GM18870 (cell line): ENCODE measurements around the gene WDPCP.
"Not testable (repeated sequence)": the region's sequence is repeated elsewhere in the genome, so short reads cannot be mapped to it uniquely, and the experiment has no call there.

Experiments
- ATAC-seq: cut with Tn5 transposase; IDR thresholded peaks from one replicate; pipeline ENCODE4 v1.9.1; 2021; ENCODE audit warnings: moderate library complexity; ENCODE audit not compliant: unreplicated experiment

The WDPCP gene

GRCh38 chr2:63591566-63592175 is 3.4 kb upstream of the WDPCP start:
- no peak for ATAC-seq

GRCh38 chr2:63590626-63591408 is 2.5 kb upstream of the WDPCP start:
- ATAC-seq: no peak

GRCh38 chr2:63589148-63589958 is 1.1 kb upstream of the WDPCP start:
- ATAC-seq: no peak

GRCh38 chr2:63587814-63588384 is 378 bp downstream of the WDPCP start:
- ATAC-seq: no peak

- ATAC-seq: no peak
Observed at GRCh38 chr2:63582873-63583272, 5.4 kb downstream of the WDPCP start.

- no peak for ATAC-seq
Observed at GRCh38 chr2:63581298-63581961, 6.8 kb downstream of the WDPCP start.

GRCh38 chr2:63580651-63581297 is 7.5 kb downstream of the WDPCP start:
- ATAC-seq: no peak

- no peak for ATAC-seq
Observed at GRCh38 chr2:63578767-63579166, 9.5 kb downstream of the WDPCP start.

GRCh38 chr2:63576546-63576945 is 11.7 kb downstream of the WDPCP start:
- ATAC-seq: no peak

GRCh38 chr2:63573726-63574345 is 14.4 kb downstream of the WDPCP start:
- ATAC-seq: not testable (repeated sequence)

- not testable (repeated sequence) for ATAC-seq
Observed at GRCh38 chr2:63573026-63573425, 15.3 kb downstream of the WDPCP start.

GRCh38 chr2:63572001-63572400 is 16.3 kb downstream of the WDPCP start:
- no peak for ATAC-seq

GRCh38 chr2:63571291-63571690 is 17.0 kb downstream of the WDPCP start:
- no peak for ATAC-seq

GRCh38 chr2:63569740-63570139 is 18.5 kb downstream of the WDPCP start:
- peak; percentile 90 for ATAC-seq

GRCh38 chr2:63562751-63563150 is 25.5 kb downstream of the WDPCP start:
- ATAC-seq: no peak

GRCh38 chr2:63558922-63559321 is 29.4 kb downstream of the WDPCP start:
- not testable (repeated sequence) for ATAC-seq

GRCh38 chr2:63557819-63558218 is 30.5 kb downstream of the WDPCP start:
- not testable (repeated sequence) for ATAC-seq

- no peak for ATAC-seq
Observed at GRCh38 chr2:63555931-63556330, 32.3 kb downstream of the WDPCP start.

- ATAC-seq: no peak
Observed at GRCh38 chr2:63555299-63555698, 33.0 kb downstream of the WDPCP start.

- no peak for ATAC-seq
Observed at GRCh38 chr2:63553049-63553448, 35.2 kb downstream of the WDPCP start.
